T-helper 2 cell (primary cell): ENCODE measurements around the gene LRRC43.
A peak's percentile ranks its signal among the peaks of the same experiment; 100 is the strongest.
"Not testable (repeated sequence)": the region's sequence is repeated elsewhere in the genome, so short reads cannot be mapped to it uniquely, and the experiment has no call there.

Source experiments
- DNase-seq, 5 experiments: peaks; one replicate each; pipeline versions ENCODE4 v3.0.0 to v3.0.0-alpha.2; 2012 to 2022

The LRRC43 gene

DNA sequence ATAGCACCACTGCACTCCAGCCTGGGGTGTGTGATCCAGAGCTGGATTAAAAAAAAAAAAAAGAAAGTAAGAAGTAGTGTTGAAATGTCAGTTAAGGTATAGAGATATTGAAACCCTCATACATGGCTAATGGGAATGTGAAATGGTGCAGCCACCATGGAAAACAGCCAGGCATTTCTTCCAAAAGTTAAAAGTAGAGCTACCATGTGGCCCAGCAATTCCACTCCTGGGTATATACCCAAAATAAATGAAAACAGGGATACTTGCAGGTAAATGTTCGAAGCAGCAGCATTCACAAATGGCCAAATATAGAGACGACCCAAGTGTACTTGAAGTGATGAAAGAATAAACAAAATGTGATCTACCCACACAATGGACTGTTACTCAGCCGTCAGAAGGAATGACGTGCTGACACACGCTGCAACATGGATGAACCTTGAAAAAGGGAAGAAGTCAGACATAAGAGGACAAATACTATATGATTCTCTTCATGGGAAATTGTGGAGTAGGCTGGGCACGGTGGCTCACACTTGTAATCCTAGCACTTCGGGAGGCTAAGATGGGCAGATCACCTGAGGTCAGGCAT is 24.1 kb upstream of the LRRC43 start:
- no peak for DNase-seq

- DNase-seq: peak in 1 of 5 experiments; percentile 54
Measured at GRCh38 chr12:122159882-122160281, 23.0 kb upstream of the LRRC43 start.

DNA sequence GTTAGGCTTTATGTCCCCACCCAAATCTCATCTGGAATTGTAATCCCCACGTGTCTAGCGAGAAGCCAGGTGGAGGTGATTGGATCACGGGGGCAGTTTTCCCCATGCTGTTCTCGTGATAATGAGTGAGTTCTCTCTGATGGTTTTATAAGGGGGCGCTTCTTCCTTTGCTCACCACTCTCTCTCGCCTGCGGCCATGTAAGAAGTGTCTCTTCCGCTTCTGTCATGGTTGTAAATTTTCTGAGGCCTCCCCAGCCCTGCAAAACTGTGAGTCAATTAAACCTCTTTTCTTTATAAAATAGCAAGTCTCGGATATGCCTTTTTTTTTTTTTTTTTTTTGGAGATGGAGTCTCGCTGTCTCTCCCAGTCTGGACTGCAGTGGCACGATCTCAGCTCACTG is 22.2 kb upstream of the LRRC43 start:
- DNase-seq: no peak

GRCh38 chr12:122161682-122162081 is 21.2 kb upstream of the LRRC43 start:
- DNase-seq: peak in 2 of 5 experiments; percentile 21 to 93

DNA sequence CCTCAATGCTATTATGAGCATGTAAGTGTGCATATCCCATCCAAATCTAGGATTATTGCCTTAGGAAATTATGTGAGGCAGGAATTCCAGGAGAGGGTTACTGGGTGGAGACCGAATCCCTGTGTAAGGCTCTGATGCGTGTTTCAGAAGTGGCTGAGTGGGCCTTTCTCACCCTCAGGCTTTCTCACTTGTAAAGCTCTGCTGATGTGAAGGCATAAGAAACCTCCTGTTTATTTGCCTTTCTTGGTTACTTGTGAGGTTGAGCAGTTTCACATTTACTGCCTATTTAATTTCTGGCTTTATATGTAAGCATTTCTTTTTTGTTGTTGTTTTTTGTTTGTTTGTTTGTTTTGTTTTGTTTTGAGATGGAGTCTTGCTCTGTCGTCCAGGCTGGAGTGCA is 19.9 kb upstream of the LRRC43 start:
- DNase-seq: peak in 1 of 5 experiments; percentile 66

DNA sequence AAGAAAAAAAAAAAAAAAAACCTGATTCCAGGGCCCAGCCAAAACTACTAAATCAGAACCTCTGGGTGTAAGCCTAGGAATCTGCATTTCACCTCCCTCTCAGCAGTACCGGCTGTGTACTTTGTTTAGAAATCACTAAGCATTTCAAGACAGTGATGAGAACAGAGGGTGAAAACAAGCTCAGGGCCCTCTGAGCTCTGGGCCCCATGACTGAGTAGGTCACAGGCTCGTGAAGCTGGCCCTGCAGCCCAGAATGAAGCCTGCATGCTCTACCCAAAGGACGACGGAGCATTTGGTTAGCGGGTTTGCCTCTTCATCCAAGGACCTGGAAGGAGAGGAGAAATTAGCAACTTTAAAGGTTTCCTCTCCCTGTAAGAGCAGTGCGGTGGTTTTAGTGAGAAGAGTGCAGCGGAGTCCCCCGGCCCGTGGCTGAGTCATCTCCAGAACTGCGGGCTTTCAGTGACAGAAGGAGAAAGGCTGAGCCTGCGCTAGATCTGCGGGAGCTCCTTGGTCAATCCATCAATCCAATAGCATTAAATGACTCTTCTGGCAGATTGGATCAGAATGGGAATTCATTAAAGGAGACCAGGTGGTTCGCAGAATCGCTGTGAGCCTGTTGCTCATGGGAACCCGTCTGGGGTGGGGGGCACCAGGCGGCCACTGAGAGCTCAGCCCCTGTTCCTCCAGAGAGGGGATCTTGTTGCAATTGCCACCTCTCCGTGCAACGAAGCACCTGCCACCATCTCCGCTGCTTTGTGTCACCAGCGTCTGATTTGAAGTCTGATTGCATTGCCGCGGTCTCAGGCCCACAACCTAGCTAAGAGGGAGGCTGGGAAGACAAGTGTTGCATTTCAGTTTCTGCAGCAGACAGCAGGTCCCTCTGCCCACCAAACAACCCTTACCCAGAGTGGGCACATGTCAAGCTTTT is 16.2 kb upstream of the LRRC43 start:
- DNase-seq: peak in 2 of 5 experiments; percentile 40 to 98

- DNase-seq: peak in 1 of 5 experiments; percentile 77
Measured at GRCh38 chr12:122167356-122167925, 15.5 kb upstream of the LRRC43 start.

GRCh38 chr12:122168492-122168891 is 14.4 kb upstream of the LRRC43 start:
- no peak for DNase-seq

DNA sequence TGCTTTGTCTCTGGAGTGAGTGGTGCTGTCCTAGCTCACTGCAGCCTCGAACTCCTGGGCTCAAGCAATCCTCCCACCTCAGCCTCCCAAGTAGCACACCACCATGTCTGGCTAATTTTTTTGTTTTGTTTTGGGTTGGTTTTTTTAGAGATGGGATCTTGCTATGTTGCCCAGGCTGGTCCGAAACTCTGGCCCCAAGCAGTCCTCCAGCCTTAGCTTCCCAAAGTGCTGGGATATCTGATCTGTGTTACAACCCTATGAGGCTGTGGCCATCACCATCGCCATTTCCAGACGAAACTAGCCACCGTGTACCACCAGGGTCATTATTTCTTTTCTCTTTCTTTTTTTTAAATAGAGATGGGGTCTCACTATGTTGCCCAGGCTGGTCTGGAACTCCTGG is 11.5 kb upstream of the LRRC43 start:
- no peak for DNase-seq

GRCh38 chr12:122172262-122172939 is 10.5 kb upstream of the LRRC43 start:
- no peak for DNase-seq

DNA sequence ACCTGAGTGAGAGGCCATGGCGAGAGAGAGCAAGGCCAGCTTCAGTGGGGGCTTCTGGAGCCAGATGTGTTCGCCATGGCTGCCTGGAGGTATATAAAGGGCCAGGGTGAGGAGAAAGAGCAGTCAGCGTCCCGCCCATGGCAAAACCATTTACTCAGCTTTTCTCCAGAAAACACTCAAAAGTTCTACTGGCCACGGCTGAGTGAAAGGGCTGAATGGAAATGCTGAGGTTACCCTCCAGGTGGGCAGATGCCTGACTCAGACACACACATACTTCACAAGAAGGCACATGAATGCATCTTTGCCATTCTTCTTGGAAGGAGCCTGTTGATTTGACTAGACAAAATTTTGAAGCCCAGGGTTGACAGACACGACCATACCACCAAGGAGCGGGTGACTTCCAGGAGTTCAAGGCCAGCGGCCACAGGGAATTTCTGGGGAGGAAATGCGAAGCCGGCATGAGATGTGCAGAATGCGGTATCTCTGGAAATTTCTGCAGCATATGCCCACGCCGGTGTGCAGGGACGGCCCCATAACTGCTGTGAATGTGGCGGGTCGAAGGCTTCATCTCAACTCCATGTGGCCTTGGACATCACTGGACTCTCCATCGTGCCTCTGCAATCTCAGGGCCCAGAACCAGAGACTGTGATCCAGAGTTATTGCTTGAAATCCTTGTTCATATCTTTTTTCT is 8.6 kb upstream of the LRRC43 start, which contains the start of gene IL31:
IL31 (minus strand) TSS at position 67 of the 691 bp plus-strand sequence; CDS start at position 18, 49 bp downstream.
- no peak for DNase-seq

DNA sequence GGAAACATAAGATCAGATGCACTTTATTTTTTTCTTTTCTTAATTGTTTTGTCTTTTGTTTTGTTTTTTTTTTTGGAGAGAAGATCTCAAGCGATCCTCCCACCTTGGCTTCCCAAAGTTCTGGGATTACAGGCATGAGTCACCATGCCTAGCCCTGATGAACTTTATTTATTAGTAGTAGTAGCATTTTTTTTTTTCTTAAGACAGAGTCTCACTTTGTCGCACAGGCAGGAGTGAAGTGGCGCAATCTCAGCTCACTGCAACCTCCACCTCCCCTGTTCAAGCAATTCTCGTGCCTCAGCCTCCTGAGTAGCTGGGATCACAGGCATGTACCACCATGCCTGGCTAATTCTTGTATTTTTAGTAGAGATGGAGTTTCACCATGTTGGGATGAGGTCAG is 6.5 kb upstream of the LRRC43 start:
- not testable (repeated sequence) for DNase-seq

GRCh38 chr12:122183588-122183940 is 641 bp downstream of the LRRC43 start:
- DNase-seq: no peak

- DNase-seq: no peak
Measured at GRCh38 chr12:122184517-122184916, 1.6 kb downstream of the LRRC43 start.

DNA sequence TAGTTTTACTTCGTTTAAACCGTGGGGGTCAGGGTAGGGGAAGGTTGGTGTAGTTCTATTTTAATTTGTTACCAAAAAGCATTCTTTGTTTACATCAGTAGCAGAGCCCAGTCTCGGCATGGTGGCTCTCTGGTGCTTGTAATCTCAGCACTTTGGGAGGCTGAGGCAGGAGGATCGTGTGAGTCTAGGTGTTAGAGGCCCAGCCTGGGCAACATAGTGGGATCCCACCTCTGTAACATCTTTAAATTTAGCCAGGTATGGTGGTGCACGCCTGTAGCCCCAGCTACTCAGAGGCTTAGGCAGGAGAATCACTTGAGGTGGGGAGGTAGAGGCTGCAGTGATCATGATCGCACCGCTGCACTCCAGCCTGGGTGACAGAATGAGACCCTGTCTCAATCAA is 2.2 kb downstream of the LRRC43 start:
- no peak for DNase-seq

DNA sequence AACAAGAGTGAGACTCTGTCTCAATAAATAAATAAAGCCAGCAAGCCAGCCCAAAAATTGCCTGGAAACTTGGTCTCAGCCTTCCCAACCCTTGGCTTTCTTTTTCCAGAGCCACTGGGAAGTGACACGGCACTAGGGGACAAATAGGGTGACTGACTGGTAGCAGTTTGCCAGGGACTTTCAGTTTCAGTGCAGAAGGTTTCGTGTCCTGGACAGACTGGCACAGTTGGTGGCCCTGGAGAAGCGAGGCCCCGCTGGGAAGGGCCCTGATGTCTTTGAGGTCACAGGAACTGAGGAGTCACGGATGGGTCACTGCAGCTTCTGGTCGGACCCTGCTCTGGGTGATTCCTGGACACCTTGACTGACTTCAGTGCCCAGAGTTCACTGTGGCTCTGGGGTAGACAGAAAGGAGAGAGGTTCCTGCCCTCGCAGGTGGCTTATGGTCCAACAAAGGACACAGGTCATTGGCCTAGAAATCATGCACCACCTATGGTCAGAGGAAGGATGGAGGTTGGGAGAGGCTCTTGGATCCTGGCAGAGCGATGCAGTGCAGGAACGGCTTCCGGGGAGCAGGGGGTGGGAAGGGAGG is 2.7 kb downstream of the LRRC43 start:
- DNase-seq: no peak

- no peak for DNase-seq
Measured at GRCh38 chr12:122187466-122187865, 4.5 kb downstream of the LRRC43 start.

DNA sequence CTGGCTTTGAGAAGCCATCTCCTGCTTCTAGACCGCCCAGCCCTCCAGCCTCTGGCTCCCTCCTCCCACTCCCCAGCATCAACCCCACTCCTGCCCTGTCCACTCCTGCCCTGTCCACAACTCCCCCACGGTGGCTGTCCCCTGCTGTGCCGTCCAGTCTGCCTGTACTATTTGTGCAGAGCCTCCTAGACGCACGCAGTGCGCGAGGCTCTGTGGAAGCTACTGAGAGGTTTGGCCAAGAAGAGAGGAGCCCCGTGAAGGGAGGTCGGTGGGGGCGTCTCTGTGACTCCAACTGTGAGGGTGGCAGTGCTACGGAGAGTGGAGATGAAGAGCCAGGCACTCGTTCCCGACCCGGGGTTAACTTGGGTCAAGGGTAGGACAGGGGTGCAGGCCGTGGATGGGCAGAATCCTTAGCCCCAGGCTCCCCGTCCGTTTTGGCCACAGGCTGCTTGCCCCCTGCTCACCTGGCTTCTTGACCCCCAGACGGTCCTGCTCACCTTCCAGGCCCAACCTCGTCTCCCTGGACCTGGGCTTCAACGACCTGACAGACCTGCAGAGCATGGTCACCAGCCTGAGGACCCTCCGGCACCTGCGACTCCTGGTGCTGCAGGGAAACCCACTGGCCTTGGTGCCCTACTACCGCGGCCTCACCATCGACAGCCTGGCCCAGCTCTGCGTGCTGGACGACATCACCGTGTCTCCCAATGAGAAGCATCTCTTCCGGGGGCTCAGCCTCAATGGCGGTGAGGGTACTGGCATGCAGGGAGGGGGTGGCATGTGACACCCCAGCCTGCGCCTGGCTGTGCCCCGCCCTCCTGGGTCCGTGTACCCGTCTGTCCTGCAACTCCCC is 6.9 kb downstream of the LRRC43 start:
- no peak for DNase-seq

DNA sequence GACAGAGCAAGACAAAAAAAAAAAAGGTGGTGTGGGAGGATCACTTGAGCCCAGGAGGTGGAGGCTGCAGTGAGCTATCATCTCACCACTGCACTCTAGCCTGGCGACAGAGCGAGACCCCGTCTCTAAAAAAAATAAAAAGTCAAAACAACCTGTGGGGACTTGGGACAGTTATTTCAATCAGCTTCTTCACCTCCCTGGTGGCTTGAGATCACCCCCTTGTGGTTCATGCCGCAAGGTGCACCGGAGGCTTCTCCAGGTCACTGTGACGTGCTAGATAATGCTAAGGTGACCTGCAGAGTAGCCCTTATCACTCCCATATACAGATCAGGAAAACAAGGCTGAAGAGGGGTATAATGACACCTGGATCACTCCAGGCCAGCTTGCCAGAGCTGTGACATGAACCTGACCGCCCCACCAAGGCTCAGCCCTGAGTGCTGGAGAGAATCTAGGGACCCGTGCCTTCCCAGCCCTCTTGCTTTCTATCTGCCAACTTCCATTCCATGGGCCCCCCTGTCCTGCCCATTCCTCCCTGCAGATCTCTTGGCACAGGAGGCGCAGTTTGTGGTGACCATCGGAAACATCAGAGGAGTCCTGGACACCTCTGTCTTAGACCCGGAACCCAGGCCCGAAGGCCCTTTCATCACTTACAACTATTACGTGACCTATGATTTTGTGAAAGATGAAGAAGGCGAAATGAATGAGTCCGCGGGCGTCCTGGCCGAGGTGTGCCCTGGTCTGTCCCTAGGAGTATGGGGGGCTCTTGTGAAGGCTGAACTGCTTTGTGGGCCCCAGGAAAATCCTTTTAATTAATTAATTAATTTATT is 8.1 kb downstream of the LRRC43 start:
- peak in 4 of 5 experiments; percentile 32 to 84 (median 54) for DNase-seq

- no peak for DNase-seq
Measured at GRCh38 chr12:122192441-122192840, 9.5 kb downstream of the LRRC43 start.
